Stimulated activated CD4-positive, alpha-beta T cell treated with anti-CD3 and anti-CD28 coated beads, Interleukin-2, amount 100 ng/mL, for 4 hours (primary cell): ENCODE measurements around the gene GPR137.
"Not testable (repeated sequence)": the region's sequence is repeated elsewhere in the genome, so short reads cannot be mapped to it uniquely, and the experiment has no call there.

ENCODE experiments used
- DNase-seq: peaks from one replicate; pipeline ENCODE4 v3.0.0-alpha.2; 2020; ENCODE audit warnings: low read depth

The GPR137 gene

GRCh38 chr11:64284962-64285884 is at the start of gene GPR137:
Gene GPR137 (plus strand): TSS chr11:64285848. CDS start chr11:64286525, 677 bp downstream.
- peak; percentile 87 for DNase-seq

GRCh38 chr11:64237484-64237951 is 48.1 kb upstream of the GPR137 start:
- no peak for DNase-seq

GRCh38 chr11:64238076-64238475 is 47.6 kb upstream of the GPR137 start:
- no peak for DNase-seq

GRCh38 chr11:64238999-64239398 is 46.6 kb upstream of the GPR137 start:
- DNase-seq = no peak

- DNase-seq = no peak
Measured at GRCh38 chr11:64239662-64240434, 45.8 kb upstream of the GPR137 start.

GRCh38 chr11:64240435-64241240 is 45.0 kb upstream of the GPR137 start, which contains the start of gene FKBP2:
Gene FKBP2 (plus strand): TSS chr11:64241095. CDS start chr11:64242388, 1,293 bp downstream.
- peak; percentile 98 for DNase-seq

GRCh38 chr11:64241241-64241490 is 44.5 kb upstream of the GPR137 start:
- DNase-seq = peak; percentile 100

GRCh38 chr11:64241491-64242374 is 43.9 kb upstream of the GPR137 start:
- no peak for DNase-seq

GRCh38 chr11:64243236-64243854 is 42.3 kb upstream of the GPR137 start:
- DNase-seq = no peak

- DNase-seq = no peak
Measured at GRCh38 chr11:64244107-64244506, 41.5 kb upstream of the GPR137 start.

- no peak for DNase-seq
Measured at GRCh38 chr11:64244966-64245365, 40.7 kb upstream of the GPR137 start.

GRCh38 chr11:64245401-64245796 is 40.2 kb upstream of the GPR137 start:
- no peak for DNase-seq

- DNase-seq = peak; percentile 86
Measured at GRCh38 chr11:64245797-64246620, 39.6 kb upstream of the GPR137 start.

GRCh38 chr11:64246621-64246870 is 39.1 kb upstream of the GPR137 start:
- not testable (repeated sequence) for DNase-seq

GRCh38 chr11:64246871-64247728 is 38.5 kb upstream of the GPR137 start, which contains the start of gene PPP1R14B:
Gene PPP1R14B (minus strand): TSS chr11:64246943. CDS start chr11:64246673, 270 bp downstream.
- peak; percentile 77 for DNase-seq

- DNase-seq = no peak
Measured at GRCh38 chr11:64247729-64248531, 37.7 kb upstream of the GPR137 start.

- no peak for DNase-seq
Measured at GRCh38 chr11:64248578-64248977, 37.1 kb upstream of the GPR137 start.

GRCh38 chr11:64249038-64249437 is 36.6 kb upstream of the GPR137 start:
- no peak for DNase-seq
